Dendritic cell treated with granulocyte-macrophage colony-stimulating factor and Interleukin-4, amounts not matched to agents 40 ng/mL and 50 ng/mL, for 4 days (primary cell): Measurements from ENCODE around the gene CD79A.

ENCODE experiments used
- H3K27ac Mint-ChIP-seq: one replicate; pipeline ENCODE4 v1.8.0; 2022; ENCODE audit warnings: mild to moderate bottlenecking, mixed read lengths
- H3K27me3 Mint-ChIP-seq: one replicate; pipeline ENCODE4 v1.8.0; 2022; ENCODE audit warnings: mild to moderate bottlenecking, mixed read lengths
- H3K36me3 Mint-ChIP-seq: one replicate; pipeline ENCODE4 v1.8.0; 2022; ENCODE audit warnings: low read depth, mixed read lengths
- H3K4me1 Mint-ChIP-seq: one replicate; pipeline ENCODE4 v1.8.0; 2022; ENCODE audit warnings: low read depth, mixed read lengths
- H3K4me3 Mint-ChIP-seq: one replicate; pipeline ENCODE4 v1.8.0; 2022; ENCODE audit warnings: mild to moderate bottlenecking, moderate library complexity, mixed read lengths
- H3K9me3 Mint-ChIP-seq: one replicate; pipeline ENCODE4 v1.8.0; 2022; ENCODE audit warnings: mixed read lengths
- intact Hi-C: fragments of 100-400 bp; cut with micrococcal nuclease; formaldehyde crosslinking; loops from one replicate; pipeline ENCODE4 v1.15.0; 2022

The CD79A gene

DNA sequence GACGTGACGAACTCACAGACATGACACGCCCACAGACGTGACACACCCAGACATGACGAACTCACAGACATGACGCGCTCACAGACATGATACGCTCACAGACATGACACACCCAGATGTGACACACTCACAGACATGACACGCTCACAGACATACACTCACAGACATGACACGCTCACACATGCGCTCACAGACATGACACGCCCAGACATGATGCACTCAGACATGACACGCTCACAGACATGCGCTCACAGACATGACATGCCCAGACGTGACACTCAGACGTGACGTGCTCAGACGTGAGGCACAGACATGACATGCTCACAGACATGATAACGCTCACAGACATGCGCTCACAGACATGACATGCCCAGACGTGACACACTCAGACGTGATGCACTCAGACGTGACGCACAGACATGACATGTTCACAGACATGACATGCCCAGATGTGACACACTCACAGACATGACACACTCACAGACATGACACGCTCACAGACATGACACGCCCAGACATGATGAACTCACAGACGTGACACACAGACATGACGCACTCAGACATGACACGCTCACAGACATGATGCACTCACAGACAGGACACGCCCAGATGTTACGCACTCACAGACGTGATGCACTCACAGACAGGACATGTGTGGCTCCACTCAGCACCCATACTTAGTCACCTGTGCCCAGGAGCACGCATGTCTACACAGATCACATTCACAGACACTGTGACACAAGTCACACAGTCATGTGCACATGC, 43.1 kb downstream of the CD79A start:
- Mint-ChIP-seq H3K36me3 (no peaks in the 10 kb centered on the region), H3K9me3 (no peaks in the 10 kb centered on the region), H3K4me1 (peaks cover 20% of the 10 kb centered on the region), H3K27me3 (peaks cover 27% of the 10 kb centered on the region), H3K27ac (no peak overlapping the region), H3K4me3 (no peak overlapping the region)
- intact Hi-C loops = no loop called here

DNA sequence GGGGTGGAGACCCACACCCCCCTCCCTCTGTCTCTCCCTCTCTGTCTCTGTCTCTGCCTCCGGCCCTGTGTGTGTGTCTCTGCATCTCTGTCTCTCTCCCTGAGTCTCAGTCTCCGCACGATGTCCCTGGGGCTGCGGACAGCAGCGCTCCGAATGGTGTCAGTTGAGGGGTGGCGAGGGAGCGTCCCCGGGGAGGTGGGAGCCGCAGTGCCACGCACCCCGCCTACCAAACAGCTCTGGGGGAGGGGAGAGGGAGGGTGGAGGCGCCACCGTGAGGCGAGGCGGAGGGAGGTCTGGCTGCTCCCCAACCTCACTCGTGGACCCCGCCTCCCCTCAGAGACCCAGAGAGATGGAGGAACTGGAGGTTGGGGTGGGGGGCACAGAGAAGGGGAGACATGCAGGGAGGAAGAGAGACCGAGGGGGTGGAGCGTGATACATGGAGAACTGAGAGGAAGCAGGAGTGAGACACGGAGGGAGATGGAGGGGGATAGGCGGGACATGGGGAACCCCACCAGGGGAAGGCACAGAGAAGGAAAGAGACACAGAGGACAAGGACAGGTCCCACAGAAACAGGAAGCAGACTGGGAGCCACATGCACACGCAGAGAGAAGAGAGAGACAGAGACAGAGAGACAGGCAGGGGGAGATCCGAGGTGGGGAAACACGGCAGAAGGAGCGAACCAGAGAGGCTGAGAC, 44.0 kb downstream of the CD79A start:
- Mint-ChIP-seq H3K4me1 (peaks cover 20% of the 10 kb centered on the region), H3K36me3 (no peaks in the 10 kb centered on the region), H3K27ac (peak overlapping the region; percentile 3), H3K9me3 (no peaks in the 10 kb centered on the region), H3K4me3 (no peak overlapping the region), H3K27me3 (peaks cover 27% of the 10 kb centered on the region)
- intact Hi-C loops = no loop called here

DNA sequence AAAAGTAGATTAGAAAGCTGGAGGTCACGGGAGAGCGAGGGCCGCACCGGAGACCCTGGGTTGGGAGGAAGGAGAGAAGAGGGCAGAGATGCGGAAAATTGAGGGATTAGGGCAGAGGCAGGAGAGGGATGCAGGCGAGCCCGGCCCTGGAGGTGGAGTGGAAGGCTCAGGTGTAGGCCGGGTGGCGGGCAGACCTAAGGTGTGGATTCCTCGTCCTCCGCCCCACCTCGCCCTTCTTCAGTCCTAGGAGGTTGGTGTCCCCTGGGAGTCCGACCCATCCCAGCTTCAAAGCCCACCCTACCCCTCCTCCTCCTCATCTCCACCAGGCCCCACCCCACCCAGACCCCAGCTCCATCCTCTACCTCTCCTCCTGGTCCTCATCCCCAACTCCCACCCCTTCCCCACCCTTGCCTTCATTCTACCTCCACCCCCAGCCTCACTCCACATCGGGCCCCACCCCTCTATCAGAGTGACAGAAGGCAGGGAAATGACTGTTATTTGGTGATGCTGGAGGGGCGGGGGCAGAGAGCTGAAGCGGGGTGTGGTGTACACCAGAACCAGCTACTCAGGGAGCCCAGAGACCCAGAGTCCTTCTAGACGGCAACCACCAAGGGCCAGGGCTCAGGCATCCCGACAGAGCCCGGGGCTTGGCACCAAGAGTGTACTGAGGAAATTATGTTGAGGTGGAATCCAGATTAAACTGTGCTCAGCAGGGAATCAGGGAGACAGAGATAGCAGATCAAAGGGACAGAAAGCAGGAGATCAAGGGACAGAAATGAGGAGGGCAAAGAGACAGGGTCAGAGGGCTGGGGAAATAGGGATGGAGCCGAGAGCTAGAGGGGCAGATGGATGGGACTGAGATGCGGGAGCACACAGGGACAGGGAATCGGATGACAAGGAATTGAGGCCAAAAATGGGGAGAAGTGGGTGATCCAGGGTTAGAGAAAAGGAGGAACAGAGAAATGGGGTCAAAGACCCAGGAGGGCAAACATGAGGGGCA, 44.8 kb downstream of the CD79A start:
- Mint-ChIP-seq H3K36me3 (no peaks in the 10 kb centered on the region), H3K4me3 (no peak overlapping the region), H3K27me3 (peaks cover 27% of the 10 kb centered on the region), H3K27ac (peak overlapping the region; percentile 3), H3K9me3 (no peaks in the 10 kb centered on the region), H3K4me1 (peaks cover 20% of the 10 kb centered on the region)
- intact Hi-C loops = no loop called here

DNA sequence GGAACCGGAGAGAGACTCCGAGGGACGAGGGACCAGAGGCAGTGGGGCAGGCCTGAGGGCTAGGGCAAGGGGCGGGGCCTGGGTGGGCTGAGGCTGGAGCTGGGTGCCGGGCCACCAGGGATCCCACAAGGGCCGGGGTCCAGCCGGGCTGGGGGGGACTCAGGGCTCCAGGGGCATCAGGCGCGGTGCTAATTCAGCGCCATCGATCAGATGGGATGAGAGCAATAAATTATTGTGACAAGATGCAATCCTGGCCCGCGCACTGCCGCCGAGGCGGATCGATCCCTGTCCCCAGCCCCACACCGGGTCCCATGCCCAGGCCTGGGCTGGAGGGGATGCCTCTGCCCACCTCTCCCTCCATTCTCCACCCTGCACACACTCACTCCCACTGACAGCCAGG, 45.5 kb downstream of the CD79A start:
- Mint-ChIP-seq H3K27ac (no peak overlapping the region), H3K27me3 (peaks cover 27% of the 10 kb centered on the region), H3K36me3 (no peaks in the 10 kb centered on the region), H3K4me3 (no peak overlapping the region), H3K4me1 (peaks cover 20% of the 10 kb centered on the region), H3K9me3 (no peaks in the 10 kb centered on the region)
- intact Hi-C loops = no loop called here

- no peak overlapping the region for H3K4me3 Mint-ChIP-seq
- H3K4me1 Mint-ChIP-seq = peaks cover 24% of the 10 kb centered on the region
- H3K9me3 Mint-ChIP-seq = no peaks in the 10 kb centered on the region
- no peaks in the 10 kb centered on the region for H3K36me3 Mint-ChIP-seq
- H3K27ac Mint-ChIP-seq = no peak overlapping the region
- H3K27me3 Mint-ChIP-seq = peaks cover 30% of the 10 kb centered on the region
- intact Hi-C loops = no loop called here
Observed at GRCh38 chr19:41923045-41923788, 46.1 kb downstream of the CD79A start.

- Mint-ChIP-seq H3K9me3 (no peaks in the 10 kb centered on the region), H3K27me3 (peaks cover 39% of the 10 kb centered on the region), H3K4me1 (peaks cover 34% of the 10 kb centered on the region), H3K27ac (no peak overlapping the region), H3K4me3 (no peak overlapping the region), H3K36me3 (no peaks in the 10 kb centered on the region)
- intact Hi-C loops = no loop called here
Observed at GRCh38 chr19:41924151-41925145, 47.4 kb downstream of the CD79A start.

DNA sequence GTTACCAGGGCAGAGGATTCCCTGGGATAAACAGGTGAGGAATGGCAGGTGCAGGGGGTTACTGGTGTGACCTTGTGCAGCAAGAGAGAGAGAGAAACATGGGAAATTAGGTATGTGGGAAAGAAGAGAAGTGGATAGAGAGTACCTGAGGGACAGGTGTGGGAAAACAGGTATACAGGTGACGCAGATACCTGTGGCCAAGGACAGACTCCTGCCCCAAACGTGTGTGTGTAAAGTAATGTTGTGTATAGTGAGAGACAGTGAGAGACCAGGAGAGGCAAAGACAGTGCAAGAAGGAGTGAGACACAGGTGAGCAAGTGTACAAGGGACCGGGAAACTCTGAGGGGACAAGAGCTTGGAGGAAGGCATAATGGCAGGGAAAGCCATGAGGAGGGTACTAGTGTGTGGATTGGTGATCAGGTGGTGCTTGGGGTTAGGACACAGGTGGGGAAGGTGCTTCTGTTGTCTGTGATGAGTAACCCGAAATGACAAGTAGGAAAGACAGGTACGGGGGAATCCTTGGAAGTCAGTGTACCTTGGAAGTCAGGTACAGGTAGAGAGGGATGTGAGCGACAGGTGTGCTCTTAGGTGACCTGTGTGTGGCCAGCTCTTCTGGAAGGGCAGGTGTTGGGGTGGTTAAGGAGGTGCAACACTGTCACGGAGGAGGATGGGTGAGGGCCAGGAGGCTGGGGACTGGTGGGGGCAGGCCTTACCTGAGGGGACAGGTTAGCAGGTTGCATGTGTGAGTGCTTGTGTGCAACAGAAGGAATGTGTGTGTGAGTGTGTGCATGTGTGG, 48.3 kb downstream of the CD79A start:
- Mint-ChIP-seq H3K9me3 (no peaks in the 10 kb centered on the region), H3K27ac (no peak overlapping the region), H3K4me1 (peaks cover 34% of the 10 kb centered on the region), H3K36me3 (no peaks in the 10 kb centered on the region), H3K4me3 (no peak overlapping the region), H3K27me3 (peaks cover 49% of the 10 kb centered on the region)
- intact Hi-C loops = no loop called here

GRCh38 chr19:41926028-41926762, 49.1 kb downstream of the CD79A start:
- Mint-ChIP-seq H3K4me1 (peaks cover 32% of the 10 kb centered on the region), H3K4me3 (no peak overlapping the region), H3K27me3 (peaks cover 52% of the 10 kb centered on the region), H3K36me3 (no peaks in the 10 kb centered on the region), H3K27ac (no peak overlapping the region), H3K9me3 (no peaks in the 10 kb centered on the region)
- intact Hi-C loops = no loop called here

GRCh38 chr19:41926763-41927496, 49.9 kb downstream of the CD79A start:
- H3K27ac Mint-ChIP-seq = no peak overlapping the region
- no peaks in the 10 kb centered on the region for H3K36me3 Mint-ChIP-seq
- peaks cover 50% of the 10 kb centered on the region for H3K27me3 Mint-ChIP-seq
- no peak overlapping the region for H3K4me3 Mint-ChIP-seq
- no peaks in the 10 kb centered on the region for H3K9me3 Mint-ChIP-seq
- intact Hi-C loops = no loop called here
- H3K4me1 Mint-ChIP-seq = peaks cover 27% of the 10 kb centered on the region

DNA sequence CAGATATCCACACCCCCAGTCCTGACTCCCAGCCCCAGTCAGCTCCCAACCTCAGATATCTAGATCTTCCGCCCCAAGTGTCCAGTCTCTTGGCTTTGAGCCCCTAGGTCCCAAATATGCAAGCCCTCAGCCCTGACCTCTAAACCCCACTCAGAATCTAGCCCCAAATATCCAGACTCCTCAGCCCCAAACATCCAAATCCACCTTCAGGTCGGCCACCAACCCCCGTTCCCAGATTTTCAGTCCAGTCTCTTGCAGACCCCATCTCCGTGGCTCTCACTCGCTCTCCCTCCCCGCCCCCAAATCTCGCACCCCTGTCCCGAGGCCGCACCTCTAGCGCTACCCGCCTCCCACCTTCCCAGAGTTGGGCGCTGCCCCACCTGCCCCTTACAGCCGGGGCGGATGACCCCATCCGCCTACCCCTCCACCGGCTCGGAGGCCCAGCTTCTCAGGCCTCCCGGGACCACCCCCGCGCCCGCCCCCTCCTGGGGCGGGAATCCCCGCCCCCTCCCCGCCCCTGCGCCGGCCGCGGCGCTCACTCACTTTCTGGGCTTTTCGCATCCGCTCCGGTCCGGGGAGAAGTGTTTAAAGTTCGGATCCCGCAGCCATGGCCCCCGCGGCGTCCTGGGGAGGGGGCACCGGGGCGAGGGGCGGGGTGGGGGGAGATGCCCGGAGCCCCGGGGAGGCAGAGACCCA, 50.6 kb downstream of the CD79A start:
- H3K4me3 Mint-ChIP-seq = peak overlapping the region; percentile 72
- H3K36me3 Mint-ChIP-seq = no peaks in the 10 kb centered on the region
- H3K9me3 Mint-ChIP-seq = no peaks in the 10 kb centered on the region
- H3K27ac Mint-ChIP-seq = no peak overlapping the region
- intact Hi-C loops = no loop called here
- H3K4me1 Mint-ChIP-seq = peaks cover 21% of the 10 kb centered on the region
- peaks cover 51% of the 10 kb centered on the region for H3K27me3 Mint-ChIP-seq
